IMR-90 (cell line): ENCODE results near the gene MOCS1. TPM values are rescaled to one million over a fixed set of nuclear protein-coding genes. Genes with fewer than 3 reads are reported as not detected.

Experiments used
- ATAC-seq: fragments of 200-7000 bp; cut with Tn5 transposase; 2 replicates; pipeline ENCODE4 v1.9.1; 2020; ENCODE audit warnings: low read depth, mild to moderate bottlenecking, moderate library complexity
- BruUV-seq: library from RNA; stranded (reverse); fragments of 400-500 nt; replicated peaks from 2 replicates; lab custom pipeline; 2021; lab: Mats Ljungman, UMichigan
- CTCF ChIA-PET: fragments of 300-600 bp; formaldehyde crosslinking; extraction: SDS; loops from one replicate; lab custom pipeline; 2021; ENCODE audit warnings: antibody characterized with exemption; lab: Yijun Ruan, JAX
- POLR2A ChIA-PET: fragments of 300-600 bp; sonication (Branson Sonifier 250); formaldehyde crosslinking; loops from one replicate; lab custom pipeline; 2022; ENCODE audit warnings: antibody characterized with exemption; ENCODE audit not compliant: unreplicated experiment; lab: Charles Lee
- DNase-seq: peaks from one replicate; pipeline ENCODE4 v3.0.0; 2013
- H2AFZ ChIP-seq: replicated peaks from 2 replicates; pipeline ENCODE3; 2013; ENCODE audit warnings: low read length, mild to moderate bottlenecking; ENCODE audit not compliant: poor library complexity
- H2AK5ac ChIP-seq: 2 replicates; pipeline ENCODE4 v1.6.1; 2013; ENCODE audit warnings: low read depth, low read length, inconsistent platforms
- H2AK9ac ChIP-seq: replicated peaks from 2 replicates; pipeline ENCODE3; 2013; ENCODE audit warnings: mild to moderate bottlenecking, low read depth, low read length, moderate library complexity; ENCODE audit not compliant: poor library complexity
- H2BK120ac ChIP-seq: 2 replicates; pipeline ENCODE4 v1.6.1; 2013; ENCODE audit warnings: low read depth, low read length, inconsistent platforms
- H2BK15ac ChIP-seq: 3 replicates; pipeline ENCODE4 v1.6.1; 2013; ENCODE audit warnings: low read depth, low read length, inconsistent platforms
- H2BK20ac ChIP-seq: 2 replicates; pipeline ENCODE4 v1.6.1; 2013; ENCODE audit warnings: low read depth, mild to moderate bottlenecking, inconsistent platforms, low read length, moderate library complexity
- H2BK5ac ChIP-seq: 2 replicates; pipeline ENCODE4 v1.6.1; 2013; ENCODE audit warnings: mild to moderate bottlenecking, low read depth, low read length, inconsistent platforms; ENCODE audit not compliant: poor library complexity, severe bottlenecking
- H3K14ac ChIP-seq: replicated peaks from 2 replicates; pipeline ENCODE4 v1.6.1; 2013; ENCODE audit warnings: low read depth, low read length, inconsistent platforms
- H3K18ac ChIP-seq: 2 replicates; pipeline ENCODE4 v1.6.1; 2013; ENCODE audit warnings: low read depth, low read length, control low read depth
- H3K23ac ChIP-seq: 2 replicates; pipeline ENCODE4 v1.6.1; 2013; ENCODE audit warnings: low read depth, low read length, inconsistent platforms
- H3K27ac ChIP-seq: 2 replicates; pipeline ENCODE4 v1.5.1; 2013; ENCODE audit warnings: mild to moderate bottlenecking, control low read depth, low read length; ENCODE audit not compliant: insufficient read depth
- H3K27me3 ChIP-seq: 2 replicates; pipeline ENCODE4 v1.6.1; 2013; ENCODE audit warnings: low read length; ENCODE audit not compliant: control insufficient read depth, insufficient read depth
- H3K36me3 ChIP-seq: 2 replicates; pipeline ENCODE4 v1.6.1; 2013; ENCODE audit warnings: low read length, mixed read lengths; ENCODE audit not compliant: control insufficient read depth, insufficient read depth
- H3K4ac ChIP-seq: 2 replicates; pipeline ENCODE4 v1.6.1; 2013; ENCODE audit warnings: low read depth, low read length, inconsistent platforms
- H3K4me1 ChIP-seq: 2 replicates; pipeline ENCODE4 v1.6.1; 2013; ENCODE audit warnings: low read length, mixed read lengths; ENCODE audit not compliant: control insufficient read depth, insufficient read depth
- H3K4me2 ChIP-seq: 2 replicates; pipeline ENCODE4 v1.6.1; 2013; ENCODE audit warnings: low read depth, mild to moderate bottlenecking, control low read depth, low read length, moderate library complexity
- H3K4me3 ChIP-seq: 2 replicates; pipeline ENCODE4 v1.5.1; 2013; ENCODE audit warnings: low read depth, mild to moderate bottlenecking, control low read depth, low read length, moderate library complexity; ENCODE audit not compliant: insufficient read depth
- H3K56ac ChIP-seq: 2 replicates; pipeline ENCODE4 v1.6.1; 2013; ENCODE audit warnings: low read length, inconsistent platforms; ENCODE audit not compliant: insufficient read depth; ENCODE audit errors: extremely low read depth
- H3K79me1 ChIP-seq, 2 experiments: 2 replicates each; pipeline ENCODE4 v1.6.1; 2013; ENCODE audit warnings: low read length in 2 of 2, inconsistent platforms in 1 of 2, low read depth in 1 of 2
- H3K9ac ChIP-seq: 2 replicates; pipeline ENCODE4 v1.6.1; 2013; ENCODE audit warnings: low read depth, low read length, control low read depth
- H3K9me1 ChIP-seq: 2 replicates; pipeline ENCODE4 v1.6.1; 2013; ENCODE audit warnings: low read length, inconsistent platforms; ENCODE audit not compliant: insufficient read depth
- H3K9me3 ChIP-seq: 2 replicates; pipeline ENCODE4 v1.6.1; 2013; ENCODE audit warnings: low read length; ENCODE audit not compliant: control insufficient read depth, insufficient read depth
- H4K20me1 ChIP-seq: 2 replicates; pipeline ENCODE4 v1.6.1; 2013; ENCODE audit warnings: low read length, inconsistent platforms; ENCODE audit not compliant: insufficient read depth
- H4K5ac ChIP-seq: 2 replicates; pipeline ENCODE4 v1.6.1; 2013; ENCODE audit warnings: mild to moderate bottlenecking, low read depth, low read length, control low read depth
- H4K8ac ChIP-seq, 2 experiments: 2 replicates each; pipeline ENCODE4 v1.6.1; 2013; ENCODE audit warnings: low read depth in 2 of 2, low read length in 2 of 2, control low read depth in 1 of 2, inconsistent platforms in 1 of 2
- H4K91ac ChIP-seq: 2 replicates; pipeline ENCODE4 v1.6.1; 2013; ENCODE audit warnings: low read depth, low read length, inconsistent platforms; ENCODE audit not compliant: insufficient read depth
- CEBPB ChIP-seq: IDR thresholded peaks from 2 replicates; pipeline ENCODE4 v1.6.1; 2012; ENCODE audit warnings: low read depth, low read length, improper control_type of control experiment
- CHD1 ChIP-seq: IDR thresholded peaks from 2 replicates; pipeline ENCODE4 v1.6.1; 2012; ENCODE audit warnings: low read depth, low read length, improper control_type of control experiment
- FOS ChIP-seq: fragments of 150-350 bp; IDR thresholded peaks from 2 replicates; pipeline ENCODE4 v1.6.1; 2016; ENCODE audit warnings: low read depth, low read length
- MAFK ChIP-seq: IDR thresholded peaks from 2 replicates; pipeline ENCODE4 v1.6.1; 2012; ENCODE audit warnings: low read depth, low read length, improper control_type of control experiment
- MAZ ChIP-seq: IDR thresholded peaks from 2 replicates; pipeline ENCODE4 v1.6.1; 2012; ENCODE audit warnings: low read depth, mild to moderate bottlenecking, low read length, improper control_type of control experiment, moderate library complexity, borderline replicate concordance
- MXI1 ChIP-seq: IDR thresholded peaks from 2 replicates; pipeline ENCODE4 v1.6.1; 2012; ENCODE audit warnings: low read depth, mild to moderate bottlenecking, low read length, moderate library complexity, borderline replicate concordance
- NFE2L2 ChIP-seq: fragments of 150-350 bp; IDR thresholded peaks from 2 replicates; pipeline ENCODE4 v1.6.1; 2016; ENCODE audit warnings: low read depth, mild to moderate bottlenecking, low read length
- POLR2A ChIP-seq: IDR thresholded peaks from 2 replicates; pipeline ENCODE4 v1.6.1; 2012; ENCODE audit warnings: mild to moderate bottlenecking, low read depth, low read length
- RAD21 ChIP-seq: IDR thresholded peaks from 2 replicates; pipeline ENCODE4 v1.6.1; 2012; ENCODE audit warnings: low read length, improper control_type of control experiment
- RCOR1 ChIP-seq: IDR thresholded peaks from 2 replicates; pipeline ENCODE4 v1.6.1; 2012; ENCODE audit warnings: mild to moderate bottlenecking, low read length, improper control_type of control experiment; ENCODE audit not compliant: insufficient replicate concordance
- RFX5 ChIP-seq: IDR thresholded peaks from 2 replicates; pipeline ENCODE4 v1.8.0; 2012; ENCODE audit warnings: low read depth, mild to moderate bottlenecking, low read length, moderate library complexity
- SMC3 ChIP-seq: fragments of 150-350 bp; IDR thresholded peaks from 2 replicates; pipeline ENCODE4 v1.6.1; 2016; ENCODE audit warnings: low read depth, mild to moderate bottlenecking, antibody characterized with exemption, low read length, moderate library complexity
- WGBS, 2 experiments: methylation state at CpG; one replicate each; pipeline versions ENCODE4 v1.1.5 to v1.1.7; 2013; ENCODE audit warnings: missing lambda C conversion rate in 2 of 2; ENCODE audit not compliant: insufficient read length in 1 of 2; ENCODE audit errors: extremely low coverage in 2 of 2; 5-methylcytosine and 5-hydroxymethylcytosine counted together
- dilution Hi-C: fragments of 300-500 bp; cut with HindIII; formaldehyde crosslinking; loops from one replicate; pipeline ENCODE4 v1.14.3; 2018; ENCODE audit warnings: low sequenced_read_pairs; ENCODE audit not compliant: unreplicated experiment
- in situ Hi-C: fragments of 300-500 bp; cut with MboI; formaldehyde crosslinking; loops from 3 replicates; pipeline ENCODE4 v1.14.3; 2019; ENCODE audit warnings: low sequenced_read_pairs, inconsistent platforms, mixed read lengths
- intact Hi-C: fragments of 100-400 bp; cut with micrococcal nuclease; formaldehyde crosslinking; loops from 2 replicates; pipeline ENCODE4 v1.10.0; 2022
- polyA plus RNA-seq, 3 experiments: library from polyadenylated mRNA; depleted of rRNA; stranded (reverse); fragments of >200 nt; gene quantifications; 2 replicates each; pipeline ENCODE4 v1.2.3, GENCODE V29; 2012; ENCODE audit warnings: low replicate concordance in 1 of 3
- total RNA-seq: library from RNA; depleted of rRNA; stranded (reverse); fragments of >200 nt; gene quantifications from 2 replicates; pipeline ENCODE4 v1.2.3, GENCODE V29; 2012
- TF ChIP-seq, protein P1 (sequence below): fragments of 150-350 bp; IDR thresholded peaks from 2 replicates; pipeline ENCODE4 v1.6.1; 2017; ENCODE audit warnings: mild to moderate bottlenecking, antibody characterized with exemption, low read length, low read depth
- TF ChIP-seq, protein P2 (sequence below): conservative IDR thresholded peaks from 2 replicates; pipeline ENCODE4 v1.5.1; 2012; ENCODE audit warnings: mild to moderate bottlenecking, low read depth, low read length, improper control_type of control experiment
- TF ChIP-seq, protein P3 (sequence below): fragments of 150-350 bp; IDR thresholded peaks from 2 replicates; pipeline ENCODE4 v1.6.1; 2016; ENCODE audit warnings: low read depth, mild to moderate bottlenecking, low read length, moderate library complexity, borderline replicate concordance

MOCS1 gene
- total and polyA plus RNA-seq, 2 of the 4 experiments (the other 2 are of a cell fraction), result 5.5 to 9.5 TPM

DNA sequence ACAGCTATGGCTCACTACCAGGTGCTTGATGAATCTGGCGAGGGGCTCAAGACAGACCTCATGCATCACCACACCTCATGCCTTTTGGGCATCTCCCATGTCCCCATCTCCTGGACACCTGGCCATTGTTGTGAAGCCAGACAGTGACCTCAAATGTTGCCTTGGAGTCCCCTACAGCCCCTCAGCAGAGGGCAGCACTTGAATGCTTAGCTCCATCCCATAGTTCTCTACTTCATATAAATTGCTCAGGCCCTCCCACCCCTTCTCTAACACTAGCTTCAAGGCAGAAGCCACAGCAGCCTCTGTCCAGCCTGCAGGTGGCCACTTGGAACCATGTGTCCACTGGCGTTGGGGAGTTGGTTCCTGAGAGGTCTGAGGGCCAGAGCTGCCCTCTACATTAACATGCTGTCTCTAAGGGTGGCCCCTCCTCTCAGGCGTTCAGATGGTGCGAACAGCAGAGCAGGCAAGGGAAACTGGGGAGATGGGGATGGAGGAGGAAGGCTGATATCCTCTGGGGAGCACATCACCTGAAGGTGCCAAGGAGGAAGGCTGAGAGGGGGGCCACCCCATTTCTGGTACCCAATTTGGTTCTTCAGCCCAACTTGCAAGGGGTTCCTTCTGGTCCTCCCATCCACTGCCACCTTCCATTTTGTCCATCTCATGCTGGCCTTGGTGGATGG, 31.3 kb downstream of the MOCS1 start:
- in situ Hi-C loops (no loop called here), dilution Hi-C loops (no loop called here)
- H2BK20ac ChIP-seq, result no peak overlapping the region

More for the DNA sequence above, 31.3 kb downstream of the MOCS1 start:
- Histone ChIP-seq H3K9me1 (no peaks in the 10 kb centered on the region; the same call in 1 of the 2 replicates), H3K9ac (no peak overlapping the region), H2BK120ac (no peak overlapping the region), H3K4me1 (no peaks in the 10 kb centered on the region), H4K91ac (no peak overlapping the region), H4K20me1 (no peaks in the 10 kb centered on the region), H3K27ac (no peak overlapping the region), H3K36me3 (peaks cover 38% of the 10 kb centered on the region; the same call in 1 of the 2 replicates), H3K9me3 (no peaks in the 10 kb centered on the region), H2AFZ (no peak overlapping the region), H4K5ac (no peak overlapping the region), H3K79me1 (no peaks in the 10 kb centered on the region), H3K4ac (no peak overlapping the region), H3K4me2 (no peak overlapping the region), H4K8ac (no peak overlapping the region), H3K4me3 (no peak overlapping the region), H2AK9ac (no peak overlapping the region), H2BK15ac (no peak overlapping the region), H3K23ac (no peak overlapping the region), H3K18ac (no peak overlapping the region), H2AK5ac (no peak overlapping the region), H3K56ac (no peak overlapping the region), H3K14ac (no peak overlapping the region), H3K27me3 (no peaks in the 10 kb centered on the region), H2BK5ac (no peak overlapping the region)
- CTCF ChIA-PET, result no interaction called here
- TF ChIP-seq MAFK, result no peak
- TF ChIP-seq, protein P1, sequence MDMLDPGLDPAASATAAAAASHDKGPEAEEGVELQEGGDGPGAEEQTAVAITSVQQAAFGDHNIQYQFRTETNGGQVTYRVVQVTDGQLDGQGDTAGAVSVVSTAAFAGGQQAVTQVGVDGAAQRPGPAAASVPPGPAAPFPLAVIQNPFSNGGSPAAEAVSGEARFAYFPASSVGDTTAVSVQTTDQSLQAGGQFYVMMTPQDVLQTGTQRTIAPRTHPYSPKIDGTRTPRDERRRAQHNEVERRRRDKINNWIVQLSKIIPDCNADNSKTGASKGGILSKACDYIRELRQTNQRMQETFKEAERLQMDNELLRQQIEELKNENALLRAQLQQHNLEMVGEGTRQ, result no peak
- TF ChIP-seq RCOR1, result no peak
- TF ChIP-seq, protein P2, sequence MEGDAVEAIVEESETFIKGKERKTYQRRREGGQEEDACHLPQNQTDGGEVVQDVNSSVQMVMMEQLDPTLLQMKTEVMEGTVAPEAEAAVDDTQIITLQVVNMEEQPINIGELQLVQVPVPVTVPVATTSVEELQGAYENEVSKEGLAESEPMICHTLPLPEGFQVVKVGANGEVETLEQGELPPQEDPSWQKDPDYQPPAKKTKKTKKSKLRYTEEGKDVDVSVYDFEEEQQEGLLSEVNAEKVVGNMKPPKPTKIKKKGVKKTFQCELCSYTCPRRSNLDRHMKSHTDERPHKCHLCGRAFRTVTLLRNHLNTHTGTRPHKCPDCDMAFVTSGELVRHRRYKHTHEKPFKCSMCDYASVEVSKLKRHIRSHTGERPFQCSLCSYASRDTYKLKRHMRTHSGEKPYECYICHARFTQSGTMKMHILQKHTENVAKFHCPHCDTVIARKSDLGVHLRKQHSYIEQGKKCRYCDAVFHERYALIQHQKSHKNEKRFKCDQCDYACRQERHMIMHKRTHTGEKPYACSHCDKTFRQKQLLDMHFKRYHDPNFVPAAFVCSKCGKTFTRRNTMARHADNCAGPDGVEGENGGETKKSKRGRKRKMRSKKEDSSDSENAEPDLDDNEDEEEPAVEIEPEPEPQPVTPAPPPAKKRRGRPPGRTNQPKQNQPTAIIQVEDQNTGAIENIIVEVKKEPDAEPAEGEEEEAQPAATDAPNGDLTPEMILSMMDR, result no peak
- TF ChIP-seq RAD21, result no peak
- TF ChIP-seq CEBPB, result no peak
- no peak for TF ChIP-seq MXI1
- no peak for TF ChIP-seq FOS
- no peak for TF ChIP-seq MAZ
- no peak for TF ChIP-seq CHD1
- no peak for TF ChIP-seq RFX5
- TF ChIP-seq SMC3, result no peak
- TF ChIP-seq POLR2A, result no peak
- TF ChIP-seq NFE2L2, result no peak
- TF ChIP-seq, protein P3, sequence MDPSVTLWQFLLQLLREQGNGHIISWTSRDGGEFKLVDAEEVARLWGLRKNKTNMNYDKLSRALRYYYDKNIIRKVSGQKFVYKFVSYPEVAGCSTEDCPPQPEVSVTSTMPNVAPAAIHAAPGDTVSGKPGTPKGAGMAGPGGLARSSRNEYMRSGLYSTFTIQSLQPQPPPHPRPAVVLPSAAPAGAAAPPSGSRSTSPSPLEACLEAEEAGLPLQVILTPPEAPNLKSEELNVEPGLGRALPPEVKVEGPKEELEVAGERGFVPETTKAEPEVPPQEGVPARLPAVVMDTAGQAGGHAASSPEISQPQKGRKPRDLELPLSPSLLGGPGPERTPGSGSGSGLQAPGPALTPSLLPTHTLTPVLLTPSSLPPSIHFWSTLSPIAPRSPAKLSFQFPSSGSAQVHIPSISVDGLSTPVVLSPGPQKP, result no peak
- DNase-seq, result no peak
- BruUV-seq, result no TSS peak
- POLR2A ChIA-PET, result no interaction called here
- WGBS, 2 experiments, result 100% methylated on average over 1 of the region's 4 CpGs; no CpG with 5 or more reads in 1 of the 2 experiments
- intact Hi-C loops, result loop anchor here (10.0 kb wide), 1 partner anchor 402 kb away; no protein-coding TSS in a partner anchor
- ATAC-seq, result no peak
